ENCODE data around the gene OR2T35.
"Not testable (repeated sequence)": the region's sequence is repeated elsewhere in the genome, so short reads cannot be mapped to it uniquely, and the experiment has no call there.

OR2T35 gene, protein sequence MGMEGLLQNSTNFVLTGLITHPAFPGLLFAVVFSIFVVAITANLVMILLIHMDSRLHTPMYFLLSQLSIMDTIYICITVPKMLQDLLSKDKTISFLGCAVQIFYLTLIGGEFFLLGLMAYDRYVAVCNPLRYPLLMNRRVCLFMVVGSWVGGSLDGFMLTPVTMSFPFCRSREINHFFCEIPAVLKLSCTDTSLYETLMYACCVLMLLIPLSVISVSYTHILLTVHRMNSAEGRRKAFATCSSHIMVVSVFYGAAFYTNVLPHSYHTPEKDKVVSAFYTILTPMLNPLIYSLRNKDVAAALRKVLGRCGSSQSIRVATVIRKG

GRCh38 chr1:248645178-248645577 lies at the start of gene OR2T35:
Gene OR2T35 (minus strand): TSS chr1:248645278. CDS start chr1:248639258, 6,020 bp downstream.
- not testable (repeated sequence) for DNase-seq

DNA sequence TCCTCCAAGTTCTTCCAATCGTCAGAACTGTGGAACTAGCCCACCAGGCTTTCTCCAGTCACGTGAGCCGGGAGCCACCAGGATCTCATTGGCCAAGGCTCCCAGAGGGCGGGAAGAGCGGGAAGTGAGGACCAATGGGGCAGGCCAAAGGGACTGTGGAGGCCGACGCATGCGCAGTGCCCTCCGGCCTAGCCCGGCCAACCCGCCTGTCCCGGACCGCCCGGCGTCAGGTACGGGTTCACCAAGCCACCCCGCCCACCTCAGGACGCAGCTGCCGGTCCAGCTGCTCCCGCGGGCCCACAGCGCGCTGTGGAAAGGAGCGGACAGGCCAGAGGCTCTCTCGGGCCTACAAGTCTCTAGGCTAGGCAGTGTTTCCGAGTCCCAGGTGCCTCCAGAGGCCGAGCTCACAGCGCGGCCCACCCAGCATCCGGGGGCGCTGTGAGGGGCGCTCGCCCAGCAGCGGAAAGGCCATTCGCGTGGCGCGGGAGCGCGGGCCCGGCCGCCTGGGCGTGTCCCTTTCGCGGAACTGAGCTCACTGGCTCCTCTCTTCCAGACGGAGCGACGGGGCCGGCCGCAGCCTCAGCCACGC lies 46.6 kb upstream of the OR2T35 start:
- no peak for DNase-seq

GRCh38 chr1:248688527-248689298 lies 43.6 kb upstream of the OR2T35 start:
- no peak for DNase-seq

GRCh38 chr1:248686815-248687214 lies 41.7 kb upstream of the OR2T35 start:
- DNase-seq: no peak

GRCh38 chr1:248681651-248682050 lies 36.6 kb upstream of the OR2T35 start:
- DNase-seq: no peak

GRCh38 chr1:248670003-248670402 lies 24.9 kb upstream of the OR2T35 start:
- DNase-seq: no peak

GRCh38 chr1:248663453-248664328 lies 18.6 kb upstream of the OR2T35 start:
- DNase-seq: not testable (repeated sequence)

GRCh38 chr1:248656797-248657196 lies 11.7 kb upstream of the OR2T35 start:
- DNase-seq: not testable (repeated sequence)

DNA sequence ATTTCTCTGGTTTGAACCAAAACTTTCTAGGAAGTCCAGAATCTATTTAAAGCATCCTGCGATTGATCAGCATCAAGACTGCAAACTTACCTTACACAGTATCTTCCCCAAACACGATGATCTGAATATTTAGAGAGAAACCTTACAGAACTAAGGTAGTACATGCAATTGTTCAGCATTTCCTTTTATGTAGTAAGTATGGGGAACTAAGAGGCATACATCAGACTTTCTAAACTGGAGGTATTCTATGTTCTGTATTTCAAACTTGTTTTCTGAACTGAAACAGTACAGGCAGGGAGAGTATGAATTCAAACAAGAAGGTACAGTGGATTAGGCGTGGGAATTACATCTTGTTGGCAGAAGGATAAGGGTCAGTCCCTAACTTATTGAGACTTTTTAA lies 10.3 kb upstream of the OR2T35 start, which contains the start of gene OR2T27:
TSS of gene OR2T27 (minus strand) at position 175 of the 400 bp plus-strand sequence. CDS start 4,644 bp downstream, outside the sequence.
- not testable (repeated sequence) for DNase-seq

DNA sequence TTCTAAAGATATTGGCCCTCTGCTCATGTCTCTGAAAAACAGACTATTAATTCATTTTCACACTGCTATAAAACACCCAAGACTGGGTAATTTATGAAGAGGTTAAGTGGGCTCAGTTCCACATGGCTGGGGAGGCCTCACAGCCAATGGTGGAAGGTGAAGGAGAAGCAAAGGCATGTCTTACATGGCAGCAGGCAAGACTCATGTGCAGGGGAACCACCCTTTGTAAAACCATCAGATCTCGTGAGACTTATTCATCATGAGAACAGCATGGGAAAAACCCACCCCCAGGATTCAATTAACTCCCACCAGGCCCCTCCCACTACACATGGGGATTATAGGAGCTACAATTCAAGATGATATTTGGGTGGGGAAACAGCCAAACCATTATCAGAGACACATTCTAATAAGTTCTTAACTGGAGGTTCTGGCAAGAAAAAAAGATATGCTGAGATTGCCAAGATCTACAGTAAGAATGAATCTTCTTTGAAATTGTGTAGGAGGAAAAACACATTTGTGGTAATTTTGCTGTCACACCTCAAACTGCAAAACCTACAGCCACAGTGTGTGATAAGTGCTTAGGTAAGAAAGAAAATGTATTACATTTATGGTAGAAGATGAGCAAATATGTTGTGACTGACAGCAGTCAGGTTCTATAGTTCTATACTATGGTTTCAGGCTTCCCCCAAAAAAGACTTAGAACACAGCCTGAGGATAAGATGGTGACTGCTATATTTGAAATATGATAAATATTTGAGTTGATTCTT lies 3.9 kb upstream of the OR2T35 start:
- not testable (repeated sequence) for DNase-seq

- not testable (repeated sequence) for DNase-seq
These were observed 2.0 kb downstream of the OR2T35 start for GRCh38 chr1:248642971-248643651.

GRCh38 chr1:248641583-248641982 lies 3.5 kb downstream of the OR2T35 start:
- not testable (repeated sequence) for DNase-seq

GRCh38 chr1:248640906-248641305 lies 4.2 kb downstream of the OR2T35 start:
- DNase-seq: not testable (repeated sequence)

GRCh38 chr1:248639652-248640051 lies 5.4 kb downstream of the OR2T35 start:
- not testable (repeated sequence) for DNase-seq

DNA sequence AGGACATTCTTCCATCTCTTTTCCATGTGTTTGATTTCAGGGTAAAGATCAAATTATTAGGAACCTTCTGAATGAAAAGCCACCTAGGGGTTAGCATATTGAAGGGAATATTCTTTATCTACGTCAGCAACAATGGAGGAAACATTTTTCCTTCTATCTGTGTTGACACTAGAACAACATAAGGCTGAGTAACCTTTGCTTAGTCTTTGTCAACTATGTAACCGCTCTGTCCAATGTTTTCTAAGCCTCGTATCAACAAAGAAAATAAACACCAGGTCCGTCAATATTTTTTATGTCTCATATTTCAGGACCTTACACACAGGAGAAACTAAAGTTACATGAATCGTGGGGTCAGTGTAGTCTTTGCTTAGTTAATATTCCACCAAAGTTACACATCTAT lies 8.5 kb downstream of the OR2T35 start:
- DNase-seq: not testable (repeated sequence)

- not testable (repeated sequence) for DNase-seq
These were observed 10.1 kb downstream of the OR2T35 start, which contains the start of gene OR2T11 for GRCh38 chr1:248634991-248635390. Gene OR2T11 (minus strand): TSS chr1:248635091. CDS start chr1:248627128, 7,963 bp downstream.

DNA sequence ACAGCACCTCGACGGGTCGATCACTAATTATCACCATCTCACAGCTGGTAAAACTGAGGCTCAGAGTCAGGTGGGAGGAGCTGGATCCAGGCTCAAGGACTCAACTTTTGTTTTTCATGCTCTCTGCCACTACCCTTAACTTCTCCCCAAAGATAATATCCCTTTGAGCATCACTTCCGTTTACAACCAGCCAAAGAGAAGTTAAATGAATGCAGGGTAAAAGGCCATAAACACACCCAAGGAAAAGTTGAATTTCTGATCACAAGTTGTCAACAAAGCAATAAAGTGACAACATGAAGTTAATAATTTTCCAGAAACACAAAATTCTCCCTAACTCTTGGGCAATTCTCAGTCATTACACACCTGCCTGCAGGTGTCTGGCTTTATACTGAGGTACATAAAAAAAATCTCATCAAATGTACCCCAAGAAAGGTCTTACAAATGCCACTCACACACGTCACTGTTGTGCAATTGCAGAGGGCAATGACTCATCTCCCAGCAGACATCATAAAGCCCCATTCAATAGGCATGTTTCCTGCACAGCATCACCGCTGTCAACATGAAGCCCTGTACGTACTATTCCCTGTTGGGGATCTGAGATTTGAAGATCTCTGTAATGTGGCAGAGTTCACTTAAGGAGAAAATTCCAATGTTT lies 13.6 kb downstream of the OR2T35 start:
- DNase-seq: no peak

- no peak for DNase-seq
These were observed 14.5 kb downstream of the OR2T35 start for GRCh38 chr1:248630551-248630950.

DNA sequence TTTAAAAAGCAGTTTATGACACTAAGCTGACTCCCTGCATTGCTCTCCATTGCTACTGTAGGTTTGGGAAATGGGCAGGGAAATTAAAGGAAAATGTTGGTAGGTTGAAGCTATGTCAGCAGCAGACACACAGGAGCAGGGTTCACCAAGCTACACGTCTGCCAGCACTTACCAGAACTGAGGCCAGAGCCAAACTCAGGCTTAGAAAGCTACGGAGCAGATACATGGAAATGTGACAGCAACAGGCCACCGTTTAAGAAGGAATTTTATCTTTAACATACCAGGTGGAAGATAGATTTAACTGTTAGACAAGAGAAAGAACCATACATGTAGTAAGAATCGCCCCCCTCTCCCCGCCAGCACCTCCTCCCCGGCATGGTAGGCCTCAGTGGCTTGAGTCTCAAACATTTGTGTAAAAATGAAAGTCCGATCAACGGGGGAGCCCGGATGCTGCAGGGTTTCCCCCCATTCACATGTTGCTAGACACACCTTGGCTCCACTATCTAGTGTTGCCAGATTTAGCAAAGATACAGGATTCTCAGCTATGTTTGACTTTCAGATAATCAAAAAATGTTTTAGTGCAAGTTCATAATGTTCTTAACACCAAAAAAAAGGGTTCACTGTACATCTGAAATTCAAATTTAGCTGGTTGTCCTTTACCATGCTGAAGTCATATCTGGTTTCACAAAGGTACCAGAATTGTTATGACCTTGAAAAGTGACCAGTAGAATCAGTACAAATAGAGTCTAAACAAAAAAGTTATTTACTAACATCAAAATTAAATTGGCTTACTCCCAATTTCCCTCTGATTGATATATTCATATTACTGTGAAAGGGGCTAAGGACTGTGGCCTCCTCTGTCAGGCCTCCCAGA lies 16.9 kb downstream of the OR2T35 start:
- DNase-seq: no peak
